Mucosa of gallbladder (tissue), 1 donor: ENCODE data around the gene TBC1D21. TPM values are rescaled to one million over a fixed set of nuclear protein-coding genes. Genes with fewer than 3 reads are reported as not detected.
A peak's percentile ranks its signal among the peaks of the same experiment; 100 is the strongest.

Experiments
- DNase-seq: peaks from one replicate; pipeline ENCODE4 v3.0.0-alpha.2; 2020; ENCODE audit warnings: low spot score
- total RNA-seq: library from RNA; stranded (reverse); gene quantifications from one replicate; pipeline ENCODE4 v1.2.1, GENCODE V29; 2021
- donor health status: DM: no; HTN: no; CAD: no.

TBC1D21 gene, protein sequence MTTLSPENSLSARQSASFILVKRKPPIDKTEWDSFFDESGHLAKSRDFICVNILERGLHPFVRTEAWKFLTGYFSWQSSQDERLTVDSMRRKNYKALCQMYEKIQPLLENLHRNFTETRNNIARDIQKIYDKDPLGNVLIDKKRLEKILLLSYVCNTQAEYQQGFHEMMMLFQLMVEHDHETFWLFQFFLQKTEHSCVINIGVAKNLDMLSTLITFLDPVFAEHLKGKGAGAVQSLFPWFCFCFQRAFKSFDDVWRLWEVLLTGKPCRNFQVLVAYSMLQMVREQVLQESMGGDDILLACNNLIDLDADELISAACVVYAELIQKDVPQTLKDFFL
- not detected for total RNA-seq

DNA sequence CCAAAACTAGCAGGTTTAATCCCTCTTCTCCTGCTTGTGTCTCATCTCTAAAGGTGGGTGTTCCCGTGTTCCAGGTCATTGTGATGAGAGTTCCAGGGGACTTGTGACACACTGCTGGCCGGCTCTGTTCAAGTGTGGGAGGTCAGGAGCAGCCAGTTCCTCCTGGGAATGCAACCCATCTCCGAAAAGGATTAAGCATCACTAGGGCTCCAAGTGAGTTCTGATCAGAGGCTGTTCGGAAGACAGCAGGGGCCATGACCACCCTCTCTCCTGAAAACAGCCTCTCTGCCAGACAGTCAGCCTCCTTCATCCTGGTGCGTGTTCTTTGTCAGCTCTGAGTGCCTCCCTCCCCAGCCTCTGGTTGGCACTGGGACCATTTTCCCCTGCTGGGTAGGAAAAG is at the start of gene TBC1D21:
Gene TBC1D21, plus strand, starts transcription at position 109 of the 400 bp plus-strand sequence. Its CDS starts 146 bp downstream, at position 255.
- no peak for DNase-seq

DNA sequence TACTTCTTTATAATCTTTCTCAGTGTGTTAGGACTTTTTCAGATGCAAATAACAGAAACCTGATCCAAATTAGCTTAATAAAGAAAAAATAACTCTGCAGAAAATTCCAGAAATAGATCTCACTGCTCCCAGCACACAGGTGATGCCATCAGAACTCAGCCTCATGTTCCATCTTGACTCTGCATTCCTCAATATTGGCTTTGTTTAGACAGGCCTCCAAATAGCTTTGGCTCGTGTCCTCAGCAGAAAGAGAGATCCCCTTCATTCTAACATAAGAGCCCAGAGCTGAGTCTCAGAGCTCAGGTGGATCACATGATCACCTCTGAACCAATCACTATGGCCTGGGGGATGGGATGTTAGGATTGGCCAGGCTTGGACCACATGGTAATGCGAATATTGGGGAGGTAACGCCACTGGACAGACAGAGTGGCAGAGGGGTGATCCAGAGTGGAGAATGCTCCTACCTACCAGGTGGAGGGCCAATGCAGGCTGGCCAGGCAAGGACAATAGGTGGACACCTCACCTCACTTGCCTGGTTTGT is 46.6 kb upstream of the TBC1D21 start:
- no peak for DNase-seq

DNA sequence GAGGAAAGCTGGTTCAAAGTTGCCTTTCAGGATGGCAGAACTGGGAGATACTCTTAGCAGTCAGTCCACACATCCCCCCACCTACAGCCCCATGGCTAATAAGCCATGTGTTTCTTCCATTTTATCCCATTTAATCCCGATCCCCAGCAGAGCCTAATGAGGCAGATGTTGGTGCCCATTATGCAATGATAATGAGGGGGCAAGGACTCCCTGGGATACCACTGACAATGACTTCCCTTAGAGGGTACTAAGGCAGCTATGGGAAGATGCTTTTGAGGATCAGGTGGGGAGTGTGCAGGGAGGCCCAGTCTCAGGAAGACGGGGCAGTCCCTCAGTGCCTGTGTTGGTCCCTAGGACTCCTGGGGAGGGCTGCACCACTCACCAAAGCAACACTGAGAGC is 43.8 kb upstream of the TBC1D21 start:
- no peak for DNase-seq

DNA sequence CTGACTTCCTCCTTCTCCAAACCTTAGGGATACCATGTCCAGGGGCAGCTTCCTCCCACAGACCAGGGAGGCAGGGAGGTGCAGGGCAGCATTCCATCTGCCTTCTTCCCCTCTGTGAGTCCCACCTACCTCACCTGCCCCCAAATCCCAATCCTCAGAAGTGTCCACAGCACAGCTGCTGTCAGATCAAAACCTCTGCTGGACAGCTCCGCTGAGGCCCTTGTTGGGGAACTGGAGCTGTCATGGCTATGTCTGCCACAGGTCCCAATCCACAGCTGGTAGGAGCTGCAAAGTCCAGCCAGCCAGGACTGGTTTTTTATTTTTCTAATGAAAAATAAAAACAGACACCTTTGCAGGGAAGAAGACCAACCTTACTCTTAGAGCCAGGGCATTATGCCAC is 40.7 kb upstream of the TBC1D21 start:
- no peak for DNase-seq

DNA sequence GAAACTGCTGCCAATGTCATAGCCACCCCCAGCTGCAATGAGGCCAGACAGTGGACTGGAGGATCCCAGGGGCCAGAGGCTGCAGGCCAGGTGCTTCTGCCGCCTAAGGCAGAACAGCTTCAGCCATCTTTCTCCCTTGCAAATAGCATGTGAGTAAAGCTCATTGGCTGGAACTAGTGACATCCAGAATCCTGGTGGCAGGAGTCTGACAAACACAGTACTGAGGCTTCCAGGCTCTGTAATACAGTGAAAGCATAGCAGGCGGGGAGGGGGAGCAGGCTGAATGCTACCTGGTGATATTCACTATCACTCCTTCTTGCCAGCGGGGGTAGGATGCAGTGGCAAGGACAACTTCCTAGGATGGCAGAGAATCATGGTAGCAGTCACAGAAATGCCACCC is 36.5 kb upstream of the TBC1D21 start:
- no peak for DNase-seq

DNA sequence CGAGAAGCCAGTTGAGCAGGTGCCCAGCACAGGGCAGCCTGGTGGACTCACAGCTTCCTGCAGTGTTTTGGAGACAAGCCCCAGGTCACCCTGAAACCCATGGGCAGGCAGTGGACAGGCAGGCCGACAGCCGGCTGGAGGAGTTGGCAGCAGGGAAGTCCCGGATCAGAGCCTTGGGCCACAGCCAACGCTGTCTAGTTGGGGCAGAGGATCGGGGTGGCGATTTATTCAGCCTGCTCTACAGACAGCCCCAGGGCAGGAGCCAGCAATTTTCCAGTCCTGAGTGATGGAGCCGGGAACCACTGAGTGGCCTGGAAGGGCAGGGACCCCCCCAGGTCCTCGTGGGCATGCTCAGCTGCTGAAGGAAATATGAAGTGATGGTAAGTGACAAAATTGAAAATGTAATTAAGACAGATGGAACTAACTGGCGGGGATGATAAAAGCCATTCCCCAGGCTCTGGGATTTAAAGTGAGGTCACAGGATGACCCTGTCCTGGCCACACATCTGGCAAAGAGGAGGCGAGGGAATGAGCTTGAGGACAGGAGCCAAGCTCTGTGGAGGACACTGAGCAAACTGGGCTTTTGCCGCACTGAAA is 34.4 kb upstream of the TBC1D21 start:
- DNase-seq: peak; percentile 18

DNA sequence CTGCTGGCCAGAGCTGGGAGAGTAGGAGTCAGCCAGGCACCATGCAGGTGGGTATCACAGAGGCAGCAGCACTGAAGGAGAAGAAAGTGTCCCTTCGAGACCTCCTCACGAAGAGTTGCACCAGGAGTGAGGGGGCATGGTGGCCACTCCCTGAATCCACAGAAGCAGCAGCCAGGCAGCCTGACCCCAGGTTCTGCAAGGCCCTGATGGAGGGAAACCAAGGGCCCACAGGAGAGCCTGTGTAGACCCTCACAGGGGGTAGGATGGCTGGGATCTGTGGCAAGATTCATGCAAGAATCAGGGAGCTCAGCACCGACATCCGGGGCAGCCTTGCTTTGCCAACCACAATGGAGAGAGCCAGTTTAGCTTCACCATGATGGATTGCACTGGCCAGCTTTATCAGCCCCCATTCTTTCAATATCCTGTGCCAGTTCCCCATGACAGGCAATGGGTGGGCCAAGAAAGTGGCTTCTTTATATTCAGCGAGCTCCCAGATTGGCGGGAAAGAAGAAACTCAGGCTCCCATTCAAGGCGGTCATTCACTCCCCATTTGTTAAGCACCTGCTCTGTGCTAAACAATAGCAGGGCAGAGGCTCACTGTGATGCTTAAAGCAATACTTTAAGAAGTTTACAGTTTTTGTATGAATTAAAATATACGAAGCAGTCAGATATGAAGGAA is 33.5 kb upstream of the TBC1D21 start:
- no peak for DNase-seq

DNA sequence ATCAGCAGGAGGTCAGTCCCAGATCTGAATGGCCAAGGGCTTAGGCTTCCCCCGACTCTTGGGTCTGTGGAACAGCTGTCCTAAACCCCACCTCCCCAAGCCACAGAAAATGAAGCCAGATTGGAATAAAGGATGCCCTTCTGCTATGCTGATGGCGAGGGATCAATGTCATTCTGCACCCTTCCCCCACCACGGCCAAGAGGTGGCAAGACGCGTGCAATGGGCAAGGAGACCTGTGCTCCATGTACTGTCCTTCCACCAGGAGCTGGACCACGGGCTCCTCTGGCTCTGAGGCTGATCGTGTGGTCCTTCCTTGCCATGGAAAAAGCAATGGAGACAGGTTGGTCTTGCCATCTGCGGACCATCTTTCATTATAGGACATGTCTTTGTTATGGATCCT is 32.6 kb upstream of the TBC1D21 start:
- DNase-seq: no peak

DNA sequence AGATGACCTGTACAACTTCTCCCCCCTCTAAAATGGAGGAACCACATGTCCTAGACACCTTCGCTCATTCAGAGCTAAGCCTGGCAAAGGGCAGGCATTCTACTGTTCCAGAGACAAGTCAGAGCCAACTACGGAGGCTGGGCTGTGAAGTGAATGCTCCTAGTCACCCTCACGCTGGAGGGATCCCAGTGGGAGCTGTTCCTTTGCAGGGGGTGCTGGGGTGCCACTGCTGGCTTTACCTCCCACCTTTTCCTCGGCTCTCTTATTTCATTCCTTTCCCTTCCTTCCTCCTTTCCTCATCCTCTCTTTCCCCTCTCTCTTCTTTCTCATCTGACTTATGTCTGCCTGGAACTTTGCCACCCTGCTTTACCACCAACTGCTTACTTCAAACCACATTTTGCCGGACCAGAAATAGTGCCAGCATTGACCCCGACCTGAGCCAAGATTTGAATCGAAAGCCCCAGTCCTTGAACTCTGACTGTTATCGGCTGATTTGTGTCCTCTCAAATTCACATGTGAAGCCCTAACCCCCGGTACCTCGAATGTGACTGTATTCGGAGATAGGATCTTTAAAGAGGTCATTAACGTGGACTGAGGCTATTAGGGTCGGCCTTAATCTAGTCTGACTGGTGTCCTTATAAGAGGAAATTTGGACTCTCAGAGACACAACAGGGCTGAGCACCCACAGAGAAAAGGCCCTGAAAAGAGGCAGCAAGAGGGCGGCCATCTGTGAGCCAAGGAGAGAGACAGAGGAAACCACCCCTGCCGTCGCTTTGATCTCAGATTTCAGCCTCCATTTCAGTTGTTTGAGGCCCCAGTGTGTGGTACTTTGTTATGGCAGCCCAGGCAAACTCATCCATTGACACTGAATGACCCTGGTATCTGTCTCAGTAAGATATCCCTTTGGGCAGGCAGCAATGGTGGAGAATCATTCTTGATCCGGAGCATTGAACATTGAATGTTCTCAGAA is 31.3 kb upstream of the TBC1D21 start:
- DNase-seq: no peak

DNA sequence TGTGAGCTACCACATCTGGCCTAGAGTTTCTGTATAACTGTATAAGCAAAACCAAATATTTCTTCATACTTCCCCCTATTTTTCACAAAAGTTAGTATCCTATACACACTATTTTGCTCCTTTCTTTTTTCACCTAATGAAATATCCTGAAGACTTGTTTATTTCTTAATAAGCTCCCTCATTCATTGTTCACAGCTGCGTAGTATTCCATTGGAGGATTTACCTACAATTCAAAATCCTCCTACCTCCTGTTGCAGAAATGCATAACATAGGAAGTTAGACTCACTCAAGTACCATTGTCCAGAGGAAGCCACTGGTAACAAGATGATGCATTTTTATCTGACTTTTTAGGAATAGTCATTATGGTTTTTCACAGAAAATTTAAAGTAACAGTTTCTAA is 29.6 kb upstream of the TBC1D21 start:
- DNase-seq: no peak

DNA sequence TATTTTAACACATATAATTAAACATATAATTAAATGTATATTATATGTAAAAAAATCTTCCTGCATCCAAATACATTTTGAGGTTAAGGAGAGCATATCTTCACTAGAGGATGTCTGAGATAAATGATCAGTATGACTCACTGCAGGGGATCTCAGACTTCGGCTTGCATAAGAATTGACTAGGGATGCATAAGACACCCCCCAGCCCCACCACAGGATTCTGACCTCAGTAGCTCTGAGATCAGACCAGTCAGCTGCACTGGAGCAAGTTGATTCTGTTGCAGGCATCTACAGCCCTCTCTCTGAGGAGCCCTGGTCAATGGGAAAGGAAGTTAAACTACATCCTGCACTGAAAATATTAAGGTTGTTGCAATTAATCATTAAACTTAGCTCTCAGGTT is 29.0 kb upstream of the TBC1D21 start:
- no peak for DNase-seq

DNA sequence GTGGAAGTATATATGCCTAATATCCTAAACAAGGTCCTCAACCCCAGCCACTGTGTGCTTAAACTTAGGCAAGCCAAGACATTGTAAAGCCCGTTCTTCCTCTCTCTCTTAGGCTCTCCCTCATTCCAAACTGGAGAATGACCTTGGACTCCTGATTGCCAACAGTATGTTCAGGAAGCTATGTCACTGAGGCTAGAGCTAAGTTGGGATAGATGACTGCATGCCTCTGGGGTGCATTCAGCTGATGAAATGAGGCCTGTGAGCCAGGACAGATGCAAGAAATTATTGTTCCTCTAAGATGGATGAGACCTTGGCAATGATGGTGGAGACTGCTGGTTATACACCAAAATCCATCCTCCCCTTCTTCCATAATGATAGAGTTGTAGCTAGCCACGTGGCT is 27.9 kb upstream of the TBC1D21 start:
- DNase-seq: no peak

DNA sequence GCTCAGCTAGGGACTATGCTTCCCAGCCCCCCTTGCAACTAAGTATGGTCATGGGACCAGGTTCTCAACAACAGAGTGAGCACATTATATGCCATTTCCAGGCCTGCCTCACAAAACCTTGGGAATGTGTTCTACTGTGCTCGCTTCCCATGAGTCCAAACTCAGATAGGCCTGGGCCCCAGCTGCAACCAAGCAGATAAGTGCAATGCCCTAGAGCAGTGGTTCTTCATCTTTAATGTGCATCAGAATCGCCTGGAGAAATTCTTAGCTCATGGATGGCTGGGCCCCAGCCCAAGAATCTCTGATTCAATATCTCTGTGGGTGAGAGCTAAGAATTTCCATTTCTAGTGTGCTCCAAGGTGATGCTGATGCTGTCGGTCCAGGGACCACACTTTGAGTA is 27.5 kb upstream of the TBC1D21 start:
- no peak for DNase-seq

DNA sequence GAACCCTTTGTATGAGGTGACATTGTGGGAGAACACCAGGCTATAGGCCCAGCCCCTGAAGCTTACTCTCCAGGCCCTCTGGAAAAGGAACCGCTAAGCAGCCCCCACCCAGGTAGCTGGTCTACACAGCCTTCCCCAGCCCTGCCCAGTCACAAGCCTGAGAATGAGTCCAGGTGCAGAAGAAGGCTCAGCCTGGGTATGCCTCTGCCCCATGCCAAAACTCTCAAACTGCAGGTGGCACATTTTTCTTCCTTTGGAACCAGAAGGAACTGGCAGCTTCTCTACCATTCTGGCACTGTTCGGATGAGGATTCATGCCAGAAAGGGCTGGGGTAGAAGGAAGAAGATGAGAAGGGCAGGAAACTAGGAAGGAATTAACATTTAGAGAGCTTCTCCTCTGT is 23.7 kb upstream of the TBC1D21 start:
- no peak for DNase-seq

DNA sequence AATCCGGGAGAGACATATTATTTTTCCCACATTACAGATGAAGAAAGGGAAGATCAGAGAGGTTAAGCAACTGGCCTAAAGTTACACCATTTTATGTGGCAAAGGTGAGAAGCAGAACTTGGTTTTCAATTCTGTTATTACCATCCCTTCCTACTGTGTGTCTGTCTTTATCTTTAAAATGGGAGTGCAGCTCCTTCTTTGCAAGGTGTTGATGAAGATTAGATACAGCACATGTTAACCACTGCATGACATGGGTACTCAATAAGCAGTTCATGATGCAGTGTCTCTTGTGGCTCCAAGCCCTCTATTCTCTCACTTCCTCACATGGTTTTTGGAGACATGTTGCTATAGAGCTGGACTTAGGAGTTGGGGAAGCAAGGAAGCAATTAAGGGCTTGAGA is 23.1 kb upstream of the TBC1D21 start:
- no peak for DNase-seq

DNA sequence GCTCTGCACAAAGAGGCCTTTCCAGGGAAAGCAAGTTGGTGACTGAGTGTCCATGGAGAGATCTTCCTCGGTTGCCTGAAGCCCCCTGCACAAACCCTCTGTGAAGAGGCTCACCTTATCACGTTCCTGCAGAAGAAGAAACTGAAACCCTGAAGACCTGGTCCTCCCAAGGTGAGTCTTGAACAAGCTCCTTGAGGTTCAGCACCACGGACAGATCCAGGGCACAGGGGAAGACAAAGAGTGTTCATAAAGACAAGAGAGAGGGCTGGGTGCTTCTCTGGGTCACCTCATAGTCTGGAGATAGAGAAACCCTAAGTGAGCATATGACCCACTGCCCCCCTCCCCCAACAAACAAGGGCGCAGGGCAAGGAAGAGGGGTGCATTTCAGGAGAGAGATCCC is 21.7 kb upstream of the TBC1D21 start:
- peak; percentile 60 for DNase-seq

DNA sequence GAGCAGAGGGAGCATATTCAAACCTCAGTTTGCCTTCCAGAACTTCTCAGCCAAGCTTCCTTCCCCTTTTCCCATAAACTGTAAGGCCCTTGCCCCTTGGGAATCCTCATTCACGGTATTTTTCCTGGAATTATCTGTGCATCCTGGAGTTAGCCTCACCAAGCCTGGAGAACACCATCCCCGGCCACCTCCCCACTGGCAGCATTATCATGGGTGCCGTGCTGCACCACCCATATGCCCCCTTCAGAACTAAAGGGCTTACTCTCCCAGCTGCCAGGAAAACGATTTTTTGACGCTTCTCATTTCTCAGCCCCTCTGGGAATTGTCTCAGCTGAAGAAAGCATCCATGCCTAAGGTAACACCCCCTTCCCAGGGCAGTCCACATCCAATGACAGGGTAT is 20.9 kb upstream of the TBC1D21 start:
- DNase-seq: no peak

DNA sequence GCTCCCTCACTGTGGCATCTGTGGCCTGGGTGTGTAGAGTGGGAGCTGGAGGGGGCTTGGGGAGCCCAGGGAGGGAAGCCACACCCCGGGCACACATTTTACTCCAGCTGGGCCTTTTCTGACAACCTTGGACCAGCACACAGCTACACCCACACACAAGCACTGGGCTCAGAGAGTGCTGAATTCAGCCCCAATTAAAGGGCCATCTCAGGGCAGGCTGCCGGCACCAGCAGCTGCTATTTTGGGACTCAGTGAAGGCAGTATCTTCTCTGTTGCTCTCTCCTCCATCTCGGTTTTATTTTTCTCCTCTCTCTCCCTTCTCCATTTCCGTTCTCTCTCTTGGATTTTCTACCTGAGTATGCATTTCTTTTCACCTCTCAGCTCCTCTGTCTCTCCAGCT is 19.1 kb upstream of the TBC1D21 start:
- DNase-seq: no peak

DNA sequence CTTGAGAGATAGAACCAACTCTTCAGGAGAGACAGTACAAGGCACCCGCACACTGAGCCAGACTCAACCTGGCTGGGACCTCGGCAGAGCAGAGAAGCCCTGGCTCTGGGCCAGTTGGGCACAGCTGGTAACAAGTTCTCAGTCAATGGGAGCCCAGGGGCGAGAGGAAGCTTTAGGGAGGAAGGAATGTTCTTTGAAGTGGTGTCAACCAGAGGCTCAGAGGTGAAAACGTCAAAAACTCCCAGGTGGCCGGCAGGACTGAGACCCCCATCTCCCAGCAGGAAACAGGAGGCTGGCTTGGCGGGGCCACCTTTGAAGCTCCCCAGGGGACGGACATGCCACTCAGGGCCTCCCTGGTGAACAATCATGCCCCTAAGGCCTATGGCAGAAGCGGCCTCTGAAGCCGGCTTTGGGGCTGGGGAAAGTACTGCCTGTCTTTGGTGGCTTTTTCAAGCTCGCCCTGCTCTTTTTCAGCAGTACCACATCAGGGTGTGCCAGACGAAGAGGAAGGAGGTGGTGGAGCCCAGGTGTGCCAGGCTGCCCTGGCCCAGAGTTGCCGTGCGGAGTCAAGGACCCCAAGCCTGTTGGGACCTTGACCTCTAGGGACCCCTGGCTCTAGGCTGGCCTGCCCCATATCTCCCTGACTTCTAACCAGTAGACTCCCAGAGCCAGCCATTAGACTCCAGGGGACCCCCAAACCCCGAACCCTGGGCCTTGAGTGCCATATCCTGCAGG is 16.7 kb upstream of the TBC1D21 start:
- DNase-seq: no peak

DNA sequence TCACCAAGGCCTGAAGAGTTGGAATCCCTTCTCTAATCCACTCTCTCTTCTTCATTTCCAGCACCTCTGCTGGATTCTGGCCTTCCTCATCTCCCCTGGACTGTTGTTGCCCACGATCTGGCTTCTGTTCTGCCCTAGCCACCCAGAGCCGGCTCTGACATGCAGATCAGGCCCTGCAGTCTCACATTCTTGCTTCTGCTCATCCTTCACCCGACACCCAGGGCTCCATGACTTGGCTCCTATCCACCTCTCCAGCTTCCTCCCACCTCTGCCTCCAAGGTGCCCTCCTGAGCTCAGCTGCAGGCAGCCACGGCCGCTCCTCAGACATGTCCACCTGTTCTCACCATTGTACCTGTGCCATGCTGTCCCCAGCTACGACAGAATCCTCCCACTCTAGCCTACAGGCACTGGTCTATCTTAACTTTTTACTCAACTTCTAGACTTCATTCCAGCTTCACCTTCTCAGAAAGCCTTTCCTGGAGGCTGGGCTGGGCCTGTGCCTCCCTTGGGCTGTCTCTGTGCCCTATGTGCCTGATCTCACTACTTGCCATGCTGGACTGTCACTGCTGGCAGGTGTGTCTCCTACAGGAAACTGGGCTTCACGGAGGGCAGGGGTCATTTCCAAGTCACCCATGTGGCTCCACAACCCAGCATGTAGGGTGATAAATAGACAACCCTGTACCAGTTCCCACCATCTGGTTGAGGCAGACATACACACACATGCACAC is 16.0 kb upstream of the TBC1D21 start:
- DNase-seq: no peak
